Activated T-helper 9 cell treated with anti-CD3 and anti-CD28 coated beads, Interleukin-2, amount 50 U/mL, for 16 hours (primary cell): ENCODE measurements around the gene GALNT15.
A peak's percentile ranks its signal among the peaks of the same experiment; 100 is the strongest.

Experiments
- DNase-seq: peaks from one replicate; pipeline ENCODE4 v3.0.0-alpha.2; 2020; ENCODE audit warnings: low read depth

The GALNT15 gene

DNA sequence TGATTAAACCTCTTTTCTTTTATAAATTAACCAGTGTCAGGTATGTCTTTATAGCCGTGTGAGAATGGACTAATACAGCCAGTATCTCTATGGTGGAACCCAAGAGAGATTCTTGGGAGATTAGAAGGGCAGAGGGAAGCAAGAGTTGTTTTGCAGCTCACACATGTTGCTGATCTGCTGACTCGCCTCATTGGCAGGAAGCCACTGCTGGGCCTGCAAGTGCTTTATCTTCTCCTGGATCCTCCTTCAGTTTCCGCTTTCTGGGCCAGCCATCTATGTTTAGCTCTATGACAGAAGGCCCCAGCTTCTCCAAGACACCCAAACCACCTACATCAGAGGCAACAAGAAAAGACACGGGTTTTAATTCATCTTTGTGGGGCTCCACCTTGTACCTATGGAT is 23.4 kb upstream of the GALNT15 start:
- DNase-seq = no peak

DNA sequence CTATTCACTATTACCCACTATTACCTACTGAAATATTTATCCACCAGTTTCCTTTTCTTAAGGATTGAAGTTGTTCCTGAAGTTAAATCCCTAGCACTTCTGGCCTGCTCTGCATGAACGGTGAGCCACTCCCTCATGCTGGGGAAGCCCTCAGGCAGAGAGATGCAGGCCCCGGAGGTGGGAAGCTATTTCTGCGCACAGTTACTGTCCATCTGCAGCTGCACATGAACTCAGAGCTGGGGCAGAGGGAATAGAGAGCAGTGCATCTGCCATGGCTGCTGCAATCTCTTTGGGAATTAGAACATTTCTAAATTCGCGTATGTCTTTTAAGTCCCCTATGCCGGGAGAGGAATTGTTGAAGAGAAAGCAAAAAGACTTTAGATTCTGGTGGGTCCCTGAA is 6.3 kb upstream of the GALNT15 start:
- DNase-seq = no peak

DNA sequence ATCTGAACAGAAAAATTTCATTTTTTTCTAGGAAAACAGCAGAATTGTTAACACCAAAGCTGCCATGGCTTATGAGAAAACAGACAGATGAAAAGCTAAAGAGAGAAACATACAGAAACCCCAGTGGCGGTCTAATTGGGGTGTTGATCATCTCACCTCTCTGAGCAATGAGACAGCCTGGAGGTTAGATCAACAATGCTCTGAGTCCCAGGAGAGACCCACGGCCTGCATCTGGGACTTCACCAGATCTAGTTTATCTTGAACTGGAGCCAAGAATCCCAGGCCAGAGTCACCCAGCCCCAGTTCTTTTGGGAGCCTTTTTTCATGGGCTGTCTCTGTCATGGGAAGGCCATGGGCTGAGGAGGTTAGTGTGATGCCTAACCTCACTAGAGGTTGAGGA is 3.5 kb upstream of the GALNT15 start:
- no peak for DNase-seq

DNA sequence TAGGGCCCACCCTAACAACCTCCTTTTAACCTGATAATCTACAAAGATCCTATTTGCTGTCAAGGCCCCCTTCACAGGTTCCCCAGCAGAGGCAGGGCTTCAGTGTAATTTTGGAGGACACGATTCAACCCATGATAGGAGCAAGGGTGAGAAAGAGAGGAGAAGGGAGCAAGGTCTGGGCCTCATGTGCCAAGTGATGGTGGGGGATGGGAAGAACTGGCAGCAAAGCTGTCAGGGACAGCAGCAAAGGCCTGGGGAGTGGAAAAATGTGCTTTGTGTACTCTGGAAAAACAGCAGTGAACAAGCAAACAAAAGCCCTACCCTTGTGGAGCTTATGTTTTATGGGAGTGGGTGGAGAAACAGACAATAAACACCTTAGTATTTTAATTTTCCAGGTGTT is 2.7 kb upstream of the GALNT15 start:
- no peak for DNase-seq

DNA sequence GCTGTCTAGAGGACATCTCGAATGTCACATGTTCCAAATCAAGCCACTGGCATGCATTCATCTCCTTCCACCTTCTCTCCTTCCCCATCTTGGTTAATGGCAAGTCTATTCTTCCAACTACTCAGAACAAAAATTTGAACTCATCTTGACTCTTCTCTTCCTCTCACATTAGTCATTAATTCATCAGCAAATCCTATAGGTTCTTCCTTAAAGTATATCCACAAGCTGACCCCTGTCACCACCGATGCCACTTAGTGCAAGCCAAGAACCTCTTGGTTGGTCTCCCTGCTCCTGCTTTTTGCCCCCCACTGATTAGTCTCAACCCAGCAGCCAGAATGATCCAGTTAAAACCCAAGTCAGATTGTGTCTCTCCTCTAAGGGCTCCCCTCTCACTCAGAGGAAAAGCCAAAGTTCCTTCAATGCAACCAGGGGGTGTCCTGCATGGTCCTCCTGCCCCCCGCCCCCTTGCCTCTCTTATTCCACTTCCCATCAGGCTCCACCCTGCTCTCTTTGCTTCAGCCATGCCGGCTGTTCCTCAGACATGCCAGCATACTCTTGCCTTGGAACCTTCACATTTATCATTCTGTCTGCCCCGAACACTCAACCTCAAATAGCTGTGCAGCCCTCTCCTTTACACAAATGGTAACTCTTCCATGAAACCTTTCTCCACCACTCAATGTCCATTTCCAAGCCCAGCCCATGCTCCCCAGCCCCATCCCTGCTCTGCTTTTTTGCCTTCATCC is 1.0 kb upstream of the GALNT15 start:
- no peak for DNase-seq

DNA sequence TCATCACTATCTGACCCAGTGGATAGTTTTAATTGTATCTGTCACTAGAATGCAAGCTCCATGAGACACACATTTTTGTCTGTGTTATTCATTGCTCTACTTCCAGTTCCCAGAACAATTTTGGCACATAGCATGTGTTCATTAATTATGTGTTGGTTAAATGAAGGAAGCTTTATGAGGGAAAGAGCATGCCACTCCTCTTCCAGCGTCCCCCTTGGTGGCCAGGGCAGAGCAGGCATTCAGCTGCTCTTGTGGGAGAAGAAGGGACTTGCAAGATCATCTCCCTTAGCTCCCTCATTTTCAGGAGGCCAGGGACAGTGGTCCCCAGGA is 489 bp upstream of the GALNT15 start:
- no peak for DNase-seq

DNA sequence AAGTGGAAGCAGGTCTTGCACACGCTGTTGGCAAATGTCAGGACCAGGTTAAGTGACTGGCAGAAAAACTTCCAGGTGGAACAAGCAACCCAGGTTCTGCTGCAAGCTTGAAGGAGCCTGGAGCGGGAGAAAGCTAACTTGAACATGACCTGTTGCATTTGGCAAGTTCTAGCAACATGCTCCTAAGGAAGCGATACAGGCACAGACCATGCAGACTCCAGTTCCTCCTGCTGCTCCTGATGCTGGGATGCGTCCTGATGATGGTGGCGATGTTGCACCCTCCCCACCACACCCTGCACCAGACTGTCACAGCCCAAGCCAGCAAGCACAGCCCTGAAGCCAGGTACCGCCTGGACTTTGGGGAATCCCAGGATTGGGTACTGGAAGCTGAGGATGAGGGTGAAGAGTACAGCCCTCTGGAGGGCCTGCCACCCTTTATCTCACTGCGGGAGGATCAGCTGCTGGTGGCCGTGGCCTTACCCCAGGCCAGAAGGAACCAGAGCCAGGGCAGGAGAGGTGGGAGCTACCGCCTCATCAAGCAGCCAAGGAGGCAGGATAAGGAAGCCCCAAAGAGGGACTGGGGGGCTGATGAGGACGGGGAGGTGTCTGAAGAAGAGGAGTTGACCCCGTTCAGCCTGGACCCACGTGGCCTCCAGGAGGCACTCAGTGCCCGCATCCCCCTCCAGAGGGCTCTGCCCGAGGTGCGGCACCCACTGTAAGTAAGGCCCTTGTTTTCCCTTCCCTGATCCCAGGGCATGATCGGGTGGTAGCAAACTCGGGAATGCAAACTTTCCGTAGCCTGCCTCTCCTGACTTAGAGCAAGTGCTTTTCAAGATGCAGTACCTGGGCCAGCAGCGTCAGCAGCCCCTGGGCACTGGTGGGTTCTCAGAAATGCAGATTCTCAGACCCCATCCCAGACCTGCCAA is 759 bp downstream of the GALNT15 start:
- no peak for DNase-seq

DNA sequence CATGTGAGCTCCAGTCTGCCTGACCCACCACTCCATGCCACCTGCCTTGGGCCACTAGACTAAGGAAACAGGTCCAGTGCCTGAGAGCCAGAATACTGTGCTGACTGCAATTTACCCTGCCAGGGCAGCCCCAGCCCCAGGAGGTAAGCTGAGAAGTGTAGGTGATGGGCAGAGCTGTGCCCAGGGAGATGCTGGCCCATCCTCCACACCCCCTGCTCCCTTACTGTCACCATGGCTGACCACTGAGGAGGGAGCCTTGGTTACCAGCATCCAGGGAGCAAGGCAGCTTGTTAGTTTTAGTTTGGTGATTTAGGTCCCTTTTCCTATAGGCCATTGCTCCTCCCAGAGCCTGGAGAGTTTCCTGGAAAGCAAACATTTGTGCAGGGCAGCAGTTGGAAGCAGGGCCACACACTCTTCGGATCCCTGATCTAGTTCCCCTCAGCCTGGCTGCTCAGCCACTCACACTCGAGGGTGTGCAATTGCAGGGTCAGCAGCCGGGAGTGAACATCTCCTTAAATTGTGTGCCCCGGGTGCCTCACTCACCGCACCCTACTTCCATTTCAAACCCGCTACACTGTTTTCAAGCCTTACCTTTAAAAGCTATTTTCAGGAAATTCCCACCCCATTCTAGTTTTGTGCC is 2.0 kb downstream of the GALNT15 start:
- no peak for DNase-seq

DNA sequence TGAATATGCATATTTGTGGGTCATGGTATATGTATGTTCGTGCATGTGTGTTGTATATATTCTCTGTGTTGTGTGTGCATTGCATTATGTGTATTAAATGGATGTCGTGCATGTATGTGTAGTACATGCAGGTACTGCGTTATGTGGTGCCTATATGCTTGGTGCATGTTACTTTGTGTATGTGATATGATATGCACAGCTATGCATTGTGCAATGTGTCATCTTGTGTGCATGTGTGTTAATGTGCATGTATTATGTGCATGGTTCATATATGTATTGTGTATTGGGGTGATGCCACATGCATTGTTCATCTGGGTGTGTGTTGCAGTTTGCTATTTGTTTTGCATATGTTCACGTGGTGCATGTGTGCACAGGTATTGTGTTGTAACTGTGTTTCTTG is 2.9 kb downstream of the GALNT15 start:
- no peak for DNase-seq

DNA sequence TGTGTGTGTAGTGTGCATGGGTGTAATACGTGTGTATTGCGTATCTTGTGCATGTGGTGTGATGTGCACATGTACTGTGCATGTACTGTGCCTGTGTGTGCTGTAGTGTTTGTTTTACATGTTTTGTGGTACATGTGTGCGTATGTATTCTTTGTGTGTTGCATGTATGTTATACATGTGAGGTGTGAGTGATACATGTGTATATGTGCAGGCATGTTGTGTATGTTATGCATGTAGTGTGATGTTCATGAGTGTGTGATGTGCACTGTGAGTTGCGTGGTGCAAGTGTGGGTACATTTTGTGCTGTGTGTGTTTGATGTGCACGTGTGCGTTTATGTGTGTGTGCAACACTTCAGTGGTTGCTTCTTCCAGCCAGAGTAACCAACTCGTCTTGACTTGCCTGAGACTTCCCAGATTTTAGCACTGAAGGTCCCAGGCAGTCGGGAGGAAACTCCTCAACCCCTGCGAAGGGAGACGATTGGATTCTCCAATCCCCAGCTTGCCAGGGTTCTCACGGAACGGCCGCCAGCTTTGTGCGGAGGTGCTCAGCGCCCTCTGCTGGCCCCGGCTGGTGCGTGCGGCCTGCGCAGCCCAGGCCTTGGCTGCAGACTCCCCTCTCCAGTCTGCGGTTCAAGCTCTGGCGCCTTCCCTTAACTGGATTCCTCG is 3.6 kb downstream of the GALNT15 start:
- peak; percentile 37 for DNase-seq

DNA sequence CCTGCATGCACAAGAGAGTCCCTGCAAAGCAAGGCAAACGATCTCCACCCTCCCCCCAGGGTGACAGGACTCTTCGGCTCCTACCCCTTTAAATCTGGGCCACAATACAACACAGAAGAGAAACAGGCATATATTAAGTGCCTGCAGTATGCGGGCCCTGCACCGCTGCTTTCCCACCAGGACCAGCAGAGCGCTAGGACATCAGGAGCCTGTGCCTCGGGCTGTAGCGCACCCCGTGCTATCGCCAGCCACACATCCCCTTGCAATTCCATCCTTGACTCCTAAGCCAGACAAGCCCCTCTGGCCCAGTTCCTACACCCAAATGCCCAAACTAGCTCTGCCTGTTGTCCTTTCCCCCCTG is 4.1 kb downstream of the GALNT15 start:
- DNase-seq = no peak

DNA sequence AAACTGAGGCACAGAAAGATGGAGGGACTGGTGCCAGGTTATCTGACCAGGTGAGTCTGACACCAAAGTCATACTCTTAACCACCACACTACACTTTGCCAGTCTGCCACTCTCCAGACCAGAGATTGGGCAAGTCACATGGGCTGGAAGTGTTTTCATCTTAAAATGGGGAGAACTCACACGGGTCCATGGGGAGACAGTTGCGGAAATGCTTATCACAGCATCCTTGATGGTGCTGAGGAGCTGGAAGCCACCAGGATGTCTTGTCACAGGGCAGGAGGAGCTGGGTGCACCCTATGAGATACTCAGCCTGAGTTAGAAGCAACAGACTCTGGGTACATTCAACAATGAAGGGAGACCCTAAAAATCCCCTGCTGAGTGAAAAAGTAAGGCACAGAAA is 4.8 kb downstream of the GALNT15 start:
- no peak for DNase-seq

DNA sequence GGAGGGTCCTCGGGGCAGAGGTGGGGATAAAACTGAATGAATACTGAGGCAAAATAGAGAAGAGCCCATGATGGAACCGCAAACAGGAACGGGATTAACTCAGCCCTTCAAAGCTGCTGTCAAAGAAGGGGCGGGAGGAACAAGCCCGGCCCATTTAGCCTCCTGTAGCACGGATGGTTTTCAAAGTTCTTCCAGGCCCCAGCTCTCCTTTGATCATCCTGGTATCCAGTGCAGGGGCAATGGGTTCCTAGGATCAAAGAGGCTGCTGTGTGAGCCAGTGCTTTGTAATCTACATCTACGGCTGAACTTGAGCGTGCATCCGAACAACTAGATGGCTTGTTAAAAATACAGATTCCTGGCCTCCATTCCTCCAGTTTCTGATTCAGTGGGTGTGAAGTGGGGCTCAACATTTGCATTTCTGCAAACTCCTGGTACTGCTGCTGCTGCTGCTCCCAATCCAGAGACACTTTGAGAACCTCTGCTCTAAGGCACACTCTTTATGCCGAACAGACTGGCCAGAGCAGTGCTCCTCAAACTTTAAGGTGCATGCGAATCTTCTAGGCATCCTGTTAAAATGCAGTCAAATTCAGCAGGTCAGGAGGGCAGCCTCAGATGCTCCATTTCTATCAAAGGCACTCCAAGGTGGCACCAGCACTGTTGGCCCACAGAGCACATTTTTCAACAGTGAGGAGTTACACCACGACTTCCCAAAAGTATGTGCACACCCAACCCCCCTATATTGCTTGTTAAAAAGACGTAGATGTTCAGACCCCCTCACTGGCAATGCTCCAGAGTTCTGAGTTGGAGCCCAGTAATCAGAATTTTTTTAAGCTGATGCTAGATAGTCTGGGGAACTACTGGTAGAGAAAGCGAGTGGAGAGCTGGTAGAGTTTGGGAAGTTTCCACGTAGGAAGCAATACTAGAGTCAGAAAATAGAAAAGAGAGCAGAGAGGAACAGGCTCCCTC is 5.6 kb downstream of the GALNT15 start:
- DNase-seq = no peak

DNA sequence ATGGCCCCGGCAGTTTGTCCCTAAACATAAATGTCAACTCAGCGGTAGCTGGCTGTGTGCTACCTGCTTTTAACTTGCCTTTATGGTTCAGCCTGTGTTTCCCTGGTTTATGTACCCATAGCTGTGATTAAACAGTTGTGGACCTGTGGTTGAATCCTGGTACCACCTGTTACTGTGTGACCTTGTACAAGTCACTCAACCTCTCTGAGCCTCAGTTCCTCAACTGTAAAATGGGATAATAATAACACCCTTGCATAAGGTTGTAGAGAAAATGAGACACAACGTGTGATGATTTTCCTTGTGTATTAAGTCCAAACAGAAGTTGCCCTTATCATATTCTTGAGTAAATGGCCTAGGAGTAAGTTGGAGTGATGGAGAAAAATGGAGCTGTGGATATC is 6.3 kb downstream of the GALNT15 start:
- no peak for DNase-seq

DNA sequence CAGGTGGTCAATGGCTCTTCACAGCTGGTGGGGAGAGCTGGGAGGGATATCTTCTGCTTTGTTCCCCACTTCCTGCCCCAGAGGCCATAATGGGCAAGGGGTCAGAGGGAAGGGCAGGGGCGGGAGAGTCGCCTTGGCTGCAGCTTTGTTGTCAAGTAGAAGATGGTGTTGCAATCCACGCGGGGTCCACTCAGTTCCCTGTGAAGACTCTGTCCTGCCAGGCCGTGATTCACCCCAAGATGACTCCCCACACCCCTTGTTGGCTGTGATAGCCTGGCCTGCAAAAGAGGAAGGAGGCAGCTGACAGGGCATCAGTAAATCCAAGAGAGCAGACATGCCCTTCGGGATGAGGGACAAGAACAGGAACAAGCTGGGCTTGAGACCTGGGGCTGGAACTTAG is 6.9 kb downstream of the GALNT15 start:
- DNase-seq = no peak

DNA sequence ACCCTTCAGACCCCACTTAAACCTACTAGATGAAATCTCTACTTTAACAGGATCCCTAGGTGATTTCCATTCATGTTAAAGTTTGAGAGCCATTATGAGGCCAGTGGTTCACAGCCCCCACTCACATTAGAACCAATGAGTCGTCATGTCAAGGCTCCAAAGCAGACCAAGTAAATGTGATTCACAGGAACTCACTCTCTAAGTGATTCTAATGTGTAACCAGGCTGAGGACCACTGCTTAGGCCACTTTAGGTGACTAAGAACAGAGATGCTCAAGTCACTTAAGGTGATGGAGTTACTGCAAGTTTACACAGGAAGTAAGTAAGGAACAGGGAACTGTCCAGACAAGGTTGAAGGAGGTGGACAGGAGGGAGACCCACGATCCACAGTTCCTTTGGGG is 7.7 kb downstream of the GALNT15 start:
- DNase-seq = no peak

DNA sequence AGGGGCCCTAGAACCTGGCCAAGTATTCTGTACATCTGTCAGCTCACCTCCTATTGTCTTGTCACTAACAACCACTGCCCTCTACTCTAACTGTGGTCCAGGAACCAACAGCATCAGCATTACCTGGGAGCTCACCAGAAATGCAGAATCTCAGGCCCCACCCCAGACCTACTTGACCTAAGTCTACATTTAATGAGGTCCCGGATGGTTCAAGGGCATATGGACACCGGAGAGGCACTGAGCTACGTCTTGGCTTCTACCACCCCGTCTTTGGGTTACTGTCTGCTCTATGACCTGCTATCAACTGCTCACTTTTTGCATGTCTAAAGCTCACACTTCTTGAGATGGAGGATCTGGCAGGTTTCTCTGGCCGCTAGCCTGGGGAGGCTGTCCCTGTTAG is 8.1 kb downstream of the GALNT15 start:
- no peak for DNase-seq

DNA sequence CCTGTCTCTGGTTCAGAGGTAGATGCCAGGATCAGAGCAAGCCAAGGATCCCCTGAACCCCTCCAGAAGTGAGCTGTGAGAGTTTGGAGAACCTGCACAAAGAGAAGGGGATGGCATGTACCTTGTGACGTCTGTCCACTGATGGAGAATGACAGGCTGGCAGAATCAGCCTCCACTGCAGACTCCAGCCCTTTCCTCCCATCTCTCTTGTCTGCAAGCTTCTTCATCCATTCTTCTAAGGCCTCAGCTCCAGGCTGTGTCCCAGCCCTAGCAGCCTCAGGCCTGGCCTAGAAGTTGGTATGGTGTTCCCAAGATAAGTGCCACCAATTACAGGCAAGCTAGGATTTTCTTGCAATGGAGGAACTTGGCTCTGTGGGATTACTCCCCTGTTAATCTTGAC is 8.6 kb downstream of the GALNT15 start:
- no peak for DNase-seq

DNA sequence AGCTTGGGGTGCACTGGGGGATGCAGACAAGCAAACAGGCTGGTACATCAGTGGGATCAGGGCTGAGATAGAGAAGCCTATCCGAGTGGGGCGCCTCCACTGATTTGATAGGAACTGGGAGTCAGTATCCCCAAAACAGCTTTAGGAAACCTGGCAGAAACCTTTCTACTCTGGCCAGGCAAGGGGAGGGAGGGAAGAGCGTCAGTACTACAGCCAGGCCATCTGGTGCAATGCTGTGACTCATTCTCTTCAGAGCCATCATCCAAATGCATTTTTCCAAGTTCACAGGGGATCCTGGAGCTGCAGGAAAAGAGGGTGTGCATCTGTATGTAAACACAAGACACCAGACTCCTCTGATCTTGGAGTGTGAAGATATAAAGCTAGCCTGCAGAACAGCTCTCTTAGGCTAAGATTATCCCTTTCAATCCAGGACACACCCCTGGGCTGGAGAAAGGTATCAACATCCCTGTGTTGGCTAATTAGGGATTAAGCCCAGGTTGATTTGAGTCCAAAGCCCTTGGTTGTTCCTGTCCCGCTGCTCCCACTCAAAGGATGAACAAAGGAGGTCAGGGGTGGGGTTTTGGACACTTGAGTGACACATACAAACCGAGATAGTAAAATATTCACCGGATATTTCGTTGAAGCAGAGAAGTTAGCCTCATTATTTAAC is 9.3 kb downstream of the GALNT15 start:
- DNase-seq = no peak

DNA sequence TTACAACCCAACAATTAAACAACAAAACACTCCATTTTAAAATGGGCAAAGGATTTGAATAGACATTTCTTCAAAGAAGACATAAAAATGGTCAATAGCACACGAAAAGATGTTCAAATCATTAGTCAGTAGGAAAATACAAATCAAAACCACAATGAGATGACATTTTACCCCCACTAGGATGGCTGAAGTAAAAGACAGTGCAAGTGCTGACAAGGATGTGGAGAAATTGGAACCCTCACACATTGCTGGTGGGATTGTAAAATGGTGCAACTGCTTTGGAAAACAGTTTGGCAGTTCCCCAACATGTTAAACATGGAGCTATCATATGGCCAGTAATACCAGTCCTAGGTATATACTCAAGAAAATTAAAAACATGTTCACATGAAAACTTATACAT is 11.6 kb downstream of the GALNT15 start:
- DNase-seq = no peak

DNA sequence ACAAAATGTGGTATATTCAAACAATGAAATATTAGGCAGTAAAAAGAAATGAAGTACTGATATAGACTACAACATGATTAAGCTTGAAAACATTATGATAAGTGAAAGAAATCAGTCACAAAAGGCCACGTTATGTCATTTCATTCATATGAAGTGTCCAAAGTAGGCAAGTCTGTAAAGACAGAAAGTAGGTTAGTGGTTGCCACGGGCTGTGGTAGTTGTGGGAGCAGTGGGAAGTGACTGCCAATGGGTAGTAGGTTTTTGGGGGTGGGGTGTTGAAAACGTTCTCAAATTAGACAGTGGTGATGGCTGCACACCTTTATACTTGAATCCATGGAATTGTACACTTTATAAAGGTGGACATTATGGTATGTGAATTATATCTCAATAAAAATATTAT is 12.1 kb downstream of the GALNT15 start:
- DNase-seq = no peak
